Activated CD8-positive, alpha-beta memory T cell treated with anti-CD3 and anti-CD28 coated beads for 48 hours (primary cell): ENCODE measurements around the gene FNDC3B.

Experiments used
- DNase-seq, 3 experiments: peaks; one replicate each; pipeline ENCODE4 v3.0.0-alpha.2; 2020; ENCODE audit warnings: low read depth in 2 of 3, low spot score in 2 of 3

Gene FNDC3B

GRCh38 chr3:172163320-172163719 is 123.9 kb downstream of the FNDC3B start:
- no peak for DNase-seq

- no peak for DNase-seq
Observed at GRCh38 chr3:172164620-172165362, 125.4 kb downstream of the FNDC3B start.

DNA sequence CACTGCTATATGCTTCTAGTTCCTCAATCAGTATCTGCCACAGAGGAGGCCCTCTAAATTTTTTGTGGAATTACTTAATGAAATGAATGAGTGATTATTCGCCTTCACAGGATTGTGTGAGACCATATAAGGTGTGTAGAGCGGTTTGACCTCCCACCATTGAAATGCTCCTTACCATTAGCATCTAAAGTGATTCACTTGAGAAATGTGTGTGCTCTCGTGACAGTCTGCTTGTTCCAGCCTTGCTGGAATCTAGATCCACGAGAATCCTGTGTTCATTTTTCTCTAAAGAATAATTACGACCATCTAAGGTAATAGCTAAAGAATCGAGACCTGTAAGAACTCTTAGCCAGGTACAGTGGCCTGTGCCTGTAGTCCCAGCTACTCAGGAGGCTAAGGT is 126.9 kb downstream of the FNDC3B start:
- DNase-seq: no peak

DNA sequence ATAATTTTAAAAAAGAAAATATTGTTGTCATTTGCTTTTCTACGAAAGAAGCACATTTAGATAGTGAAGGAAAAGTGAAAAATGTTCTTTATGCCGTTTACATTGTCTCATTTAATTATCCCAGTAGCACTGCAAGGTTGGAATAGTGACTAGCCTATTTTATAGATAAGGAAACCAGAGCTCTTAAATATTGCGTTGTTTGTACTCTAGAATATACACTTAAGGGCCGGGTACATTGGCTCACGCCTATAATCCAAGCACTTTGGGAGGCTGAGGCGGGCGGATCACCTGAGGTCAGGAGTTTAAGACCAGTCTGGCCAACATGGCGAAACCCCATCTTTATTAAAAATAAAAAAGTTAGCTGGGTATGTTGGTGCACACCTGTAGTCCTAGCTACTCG is 127.5 kb downstream of the FNDC3B start:
- DNase-seq: no peak

- no peak for DNase-seq
Observed at GRCh38 chr3:172167892-172168648, 128.7 kb downstream of the FNDC3B start.

DNA sequence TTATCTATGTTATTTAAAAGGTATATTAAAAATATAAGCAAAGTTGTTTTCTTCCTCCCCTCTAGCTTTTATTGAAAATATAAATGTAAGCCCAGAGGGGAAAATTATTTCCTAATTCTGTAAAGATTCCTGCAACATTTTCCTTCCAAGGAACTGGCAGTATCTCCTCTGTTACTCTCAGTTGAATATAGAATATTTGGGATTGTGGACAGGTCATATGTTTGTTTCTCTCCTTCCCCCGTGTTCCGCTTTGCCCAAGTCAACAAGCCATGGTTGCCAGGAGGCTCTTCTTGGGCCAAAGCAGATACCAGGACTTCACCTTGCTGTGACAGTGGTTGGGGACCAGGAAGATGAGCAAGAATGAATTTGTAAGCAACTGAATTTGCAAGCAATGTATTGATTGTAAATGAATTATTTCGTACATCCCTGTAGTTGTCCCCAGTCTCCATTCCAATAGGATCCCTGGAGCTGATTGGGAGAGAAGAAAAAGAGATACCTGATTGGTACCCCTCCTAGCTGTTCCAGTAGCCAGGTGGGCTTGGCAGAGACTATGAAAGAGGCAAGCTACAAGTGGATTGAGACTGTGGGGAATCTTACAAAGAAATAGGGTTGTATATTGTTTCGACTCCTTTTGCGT is 130.8 kb downstream of the FNDC3B start:
- DNase-seq: no peak

- DNase-seq: no peak
Observed at GRCh38 chr3:172170841-172171240, 131.5 kb downstream of the FNDC3B start.

- DNase-seq: no peak
Observed at GRCh38 chr3:172171396-172172075, 132.2 kb downstream of the FNDC3B start.

DNA sequence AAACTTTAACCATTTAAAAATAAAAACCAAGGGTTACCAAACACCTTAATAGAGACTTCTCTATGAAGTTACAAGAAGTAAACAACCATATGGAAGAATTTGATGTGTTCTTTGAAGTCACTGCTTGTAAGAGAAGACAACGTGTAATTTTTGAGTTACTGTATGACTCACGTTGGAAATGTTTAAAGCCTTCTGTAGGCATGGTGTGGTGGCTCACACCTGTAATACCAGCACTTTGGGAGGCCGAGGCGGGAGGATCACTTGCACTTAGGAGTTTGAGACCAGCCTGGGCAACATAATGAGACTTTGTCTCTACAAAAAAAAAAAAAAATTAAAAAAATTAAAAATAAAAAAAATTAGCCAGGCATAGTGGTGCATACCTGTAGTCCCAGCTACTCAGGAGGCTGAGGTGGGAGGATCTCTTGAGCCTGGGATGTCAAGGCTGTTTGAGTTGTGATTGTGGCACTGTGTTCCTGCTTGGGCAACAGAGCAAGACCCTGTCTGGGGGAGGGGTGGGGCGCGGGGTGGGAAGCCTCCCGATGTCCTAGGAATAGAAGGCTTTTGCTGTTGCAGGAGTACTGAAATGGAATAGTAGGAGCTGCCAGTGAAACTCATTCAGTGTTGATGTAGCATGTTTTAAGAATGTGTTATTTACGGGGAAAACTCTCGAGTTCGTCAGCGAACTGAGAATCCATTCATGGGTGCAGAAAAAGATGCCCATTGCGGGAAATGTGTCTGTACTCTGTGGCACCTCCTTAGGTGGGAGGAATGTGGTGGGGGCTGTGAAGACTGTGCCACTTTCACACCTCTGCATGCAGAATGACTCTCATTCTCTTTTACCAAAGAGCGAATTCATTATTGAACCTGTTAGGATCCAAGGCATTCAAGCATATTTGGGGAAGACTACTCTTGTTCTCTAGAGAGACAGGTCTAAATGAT is 134.2 kb downstream of the FNDC3B start:
- no peak for DNase-seq

GRCh38 chr3:172174513-172175253 is 135.3 kb downstream of the FNDC3B start:
- DNase-seq: no peak

- DNase-seq: no peak
Observed at GRCh38 chr3:172175254-172175599, 135.8 kb downstream of the FNDC3B start.

GRCh38 chr3:172176061-172176770 is 136.8 kb downstream of the FNDC3B start:
- no peak for DNase-seq

DNA sequence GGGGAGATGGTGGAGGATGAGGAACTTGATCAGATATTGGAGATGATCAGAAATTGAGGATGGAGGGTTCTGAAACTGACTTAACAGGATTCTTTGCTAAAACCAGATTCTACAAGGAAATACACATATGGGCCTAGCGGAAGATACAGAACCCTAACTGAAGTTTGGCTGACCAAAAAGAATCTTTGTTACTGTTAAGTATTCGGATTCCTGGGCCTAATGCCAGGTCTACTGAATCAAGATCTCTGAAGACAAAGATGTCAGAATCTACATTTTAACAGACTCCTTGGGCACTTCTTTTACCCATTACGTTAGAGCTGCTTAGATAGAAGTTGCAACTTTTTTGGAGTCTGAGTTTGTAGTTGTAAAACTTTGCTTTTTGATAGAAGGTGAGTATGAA is 137.7 kb downstream of the FNDC3B start:
- no peak for DNase-seq

DNA sequence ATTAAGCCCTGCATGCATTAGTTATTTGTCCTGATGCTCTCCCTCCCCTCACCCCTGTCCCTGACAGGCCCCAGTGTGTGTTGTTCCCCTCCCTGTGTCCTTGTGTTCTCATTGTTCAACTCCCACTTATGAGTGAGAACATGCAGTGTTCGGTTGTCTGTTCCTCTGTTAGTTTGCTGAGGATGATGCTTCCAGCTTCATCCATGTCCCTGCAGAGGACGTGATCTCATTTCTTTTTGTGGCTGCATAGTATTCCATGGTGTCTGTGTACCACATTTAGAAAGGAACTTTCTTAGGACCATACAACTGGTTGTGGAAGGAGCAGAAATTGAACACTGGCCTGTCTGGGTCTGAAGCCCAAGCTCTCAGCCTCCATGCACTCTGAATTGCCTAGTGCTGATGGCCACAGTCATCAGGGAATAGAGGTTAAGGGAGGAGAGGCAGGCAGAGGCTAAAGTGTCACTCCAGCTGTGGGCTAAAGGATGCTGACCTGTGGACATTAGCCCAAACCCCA is 138.5 kb downstream of the FNDC3B start:
- DNase-seq: no peak

GRCh38 chr3:172179680-172180399 is 140.5 kb downstream of the FNDC3B start:
- DNase-seq: no peak

DNA sequence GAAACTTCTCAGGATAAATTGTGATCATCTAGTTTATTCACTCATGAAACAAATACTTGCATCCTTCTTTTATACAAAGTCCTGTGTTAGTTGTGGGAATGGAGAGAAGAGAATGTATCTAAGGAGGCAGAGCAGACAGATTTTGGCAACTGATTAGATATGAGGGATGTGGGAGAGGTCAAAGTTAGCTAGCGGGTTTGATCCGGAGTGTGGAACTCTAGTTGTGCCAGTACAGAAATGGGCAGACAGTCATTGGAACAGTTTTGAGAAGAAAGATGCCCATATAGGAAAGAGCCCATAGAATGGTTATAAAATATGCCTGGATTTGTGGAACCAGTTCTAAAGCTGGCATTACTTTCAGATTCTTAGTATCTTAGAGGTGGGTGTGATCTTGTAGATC is 141.1 kb downstream of the FNDC3B start:
- no peak for DNase-seq

- DNase-seq: no peak
Observed at GRCh38 chr3:172181932-172182586, 142.7 kb downstream of the FNDC3B start.

GRCh38 chr3:172182797-172183196 is 143.4 kb downstream of the FNDC3B start:
- DNase-seq: no peak
